OCI-LY1 (cell line): Measurements from ENCODE around the gene C8A.
A peak's percentile ranks its signal among the peaks of the same experiment; 100 is the strongest.

Experiments
- H2AFZ ChIP-seq: fragments of 200-600 bp; sonication (generic), shearing (Covaris generic); 2 replicates; pipeline ENCODE4 v1.6.0; 2014; ENCODE audit warnings: antibody characterized with exemption, mild to moderate bottlenecking, low read length
- H3F3A ChIP-seq: fragments of 200-600 bp; sonication (generic), shearing (Covaris generic); 2 replicates; pipeline ENCODE4 v1.6.0; 2014; ENCODE audit warnings: mild to moderate bottlenecking, antibody characterized with exemption, low read length, moderate library complexity; ENCODE audit not compliant: insufficient read depth
- H3K27ac ChIP-seq: fragments of 200-600 bp; sonication (generic); 2 replicates; pipeline ENCODE4 v1.5.1; 2014; ENCODE audit warnings: low read length, mixed run types, mild to moderate bottlenecking, low read depth; ENCODE audit not compliant: poor library complexity, severe bottlenecking
- H3K27me3 ChIP-seq: fragments of 200-600 bp; sonication (generic); 2 replicates; pipeline ENCODE4 v1.6.0; 2014; ENCODE audit warnings: antibody characterized with exemption, mild to moderate bottlenecking, low read length, moderate library complexity; ENCODE audit not compliant: insufficient read depth
- H3K36me3 ChIP-seq: fragments of 200-600 bp; sonication (generic); 2 replicates; pipeline ENCODE4 v1.6.1; 2014; ENCODE audit warnings: mild to moderate bottlenecking, antibody characterized with exemption, low read length, moderate library complexity, mixed read lengths; ENCODE audit not compliant: insufficient read depth
- H3K4me1 ChIP-seq: fragments of 200-600 bp; sonication (generic); 2 replicates; pipeline ENCODE4 v1.5.1; 2014; ENCODE audit warnings: mild to moderate bottlenecking, low read length, moderate library complexity; ENCODE audit not compliant: insufficient read depth, severe bottlenecking
- H3K4me2 ChIP-seq: fragments of 200-600 bp; sonication (generic), shearing (Covaris generic); 2 replicates; pipeline ENCODE4 v1.6.1; 2014; ENCODE audit warnings: low read length
- H3K4me3 ChIP-seq: fragments of 200-600 bp; sonication (generic); 2 replicates; pipeline ENCODE4 v1.5.1; 2014; ENCODE audit warnings: low read length, low read depth, mild to moderate bottlenecking, mixed read lengths; ENCODE audit not compliant: poor library complexity, severe bottlenecking
- H3K79me2 ChIP-seq: fragments of 200-600 bp; shearing (Covaris generic); 2 replicates; pipeline ENCODE4 v1.6.1; 2016; ENCODE audit warnings: mixed run types, low read length, mixed read lengths; ENCODE audit not compliant: insufficient read depth
- H3K9ac ChIP-seq: fragments of 200-600 bp; sonication (generic), shearing (Covaris generic); 2 replicates; pipeline ENCODE4 v1.6.1; 2014; ENCODE audit warnings: mild to moderate bottlenecking, low read length, mixed read lengths
- H3K9me2 ChIP-seq: fragments of 200-600 bp; sonication (generic), shearing (Covaris generic); 2 replicates; pipeline ENCODE4 v1.6.1; 2014; ENCODE audit warnings: low read depth, mild to moderate bottlenecking, low read length, mixed read lengths
- H3K9me3 ChIP-seq: fragments of 200-600 bp; shearing (Covaris generic); 2 replicates; pipeline ENCODE4 v1.6.1; 2014; ENCODE audit warnings: low read length, mixed read lengths
- H4K20me1 ChIP-seq: fragments of 200-600 bp; sonication (generic), shearing (Covaris generic); 2 replicates; pipeline ENCODE4 v1.6.0; 2016; ENCODE audit warnings: mild to moderate bottlenecking, low read length; ENCODE audit not compliant: insufficient read depth
- CTCF ChIP-seq: fragments of 200-600 bp; sonication (generic), shearing (Covaris generic); IDR thresholded peaks from 2 replicates; pipeline ENCODE4 v1.5.1; 2017; ENCODE audit warnings: mild to moderate bottlenecking, antibody characterized with exemption, low read length, moderate library complexity, mixed read lengths
- EZH2 ChIP-seq: fragments of 200-600 bp; sonication (generic), shearing (Covaris generic); IDR thresholded peaks from 2 replicates; pipeline ENCODE4 v1.8.0; 2017; ENCODE audit warnings: borderline replicate concordance, mixed run types, mild to moderate bottlenecking, antibody characterized with exemption, low read length, moderate library complexity, mixed read lengths

Gene C8A

GRCh38 chr1:56831871-56832693 lies 22.5 kb upstream of the C8A start:
- no peaks in the 10 kb centered on the region for H3K79me2 ChIP-seq
- no peaks in the 10 kb centered on the region for H3F3A ChIP-seq
- TF ChIP-seq CTCF (peak; percentile 90), EZH2 (no peak)
- H3K9ac ChIP-seq: no peak overlapping the region
- H3K4me2 ChIP-seq: no peak overlapping the region
- no peaks in the 10 kb centered on the region for H4K20me1 ChIP-seq
- no peaks in the 10 kb centered on the region for H3K27me3 ChIP-seq
- no peaks in the 10 kb centered on the region for H3K9me2 ChIP-seq
- H3K9me3 ChIP-seq: no peaks in the 10 kb centered on the region
- H3K4me1 ChIP-seq: no peaks in the 10 kb centered on the region
- H3K36me3 ChIP-seq: no peaks in the 10 kb centered on the region
- no peak overlapping the region for H2AFZ ChIP-seq
- H3K27ac ChIP-seq: no peak overlapping the region
- no peak overlapping the region for H3K4me3 ChIP-seq

- Histone ChIP-seq H3K9me3 (no peaks in the 10 kb centered on the region), H3K36me3 (no peaks in the 10 kb centered on the region), H3F3A (no peaks in the 10 kb centered on the region), H3K9ac (no peak overlapping the region), H2AFZ (no peak overlapping the region), H3K4me1 (no peaks in the 10 kb centered on the region), H3K27ac (no peak overlapping the region), H3K4me3 (no peak overlapping the region), H4K20me1 (no peaks in the 10 kb centered on the region), H3K4me2 (no peak overlapping the region), H3K9me2 (no peaks in the 10 kb centered on the region), H3K79me2 (no peaks in the 10 kb centered on the region), H3K27me3 (no peaks in the 10 kb centered on the region)
- TF ChIP-seq EZH2 (no peak), CTCF (no peak)
These were observed 21.5 kb upstream of the C8A start for GRCh38 chr1:56833088-56833487.

DNA sequence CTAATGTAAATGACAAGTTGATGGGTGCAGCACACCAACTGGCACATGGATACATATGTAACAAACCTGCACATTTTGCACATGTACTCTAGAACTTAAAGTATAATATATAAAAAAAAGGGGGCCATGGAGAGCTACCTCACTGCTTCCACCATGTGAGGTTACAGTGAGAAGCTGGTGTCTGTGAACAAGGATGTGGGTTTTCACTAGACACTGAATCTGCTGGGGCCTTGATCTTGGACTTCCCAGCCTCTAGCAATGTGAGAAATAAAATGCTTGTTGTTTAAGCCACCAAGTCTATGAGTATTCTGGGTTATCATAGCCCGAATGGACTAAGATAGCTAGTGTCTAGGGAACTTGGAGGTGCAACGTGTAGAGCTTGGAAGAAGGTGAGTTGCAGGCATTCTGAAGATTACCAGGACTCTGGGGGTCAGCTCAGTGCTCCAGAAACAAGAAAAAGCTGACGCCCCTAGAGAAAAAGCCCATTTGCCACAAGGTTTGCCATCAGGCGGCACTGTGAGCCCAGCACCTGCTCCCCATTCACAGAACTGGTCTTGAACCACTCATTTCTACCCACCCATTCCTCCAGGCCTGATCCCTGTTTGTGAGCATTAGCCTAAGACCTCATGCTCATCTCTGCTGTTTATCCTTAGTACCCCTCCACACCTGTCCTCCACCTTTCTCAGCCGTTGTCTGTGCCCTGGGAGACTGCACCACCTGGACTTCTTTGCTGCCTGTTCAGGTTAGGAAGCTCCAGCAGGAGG lies 20.3 kb upstream of the C8A start:
- Histone ChIP-seq H3K36me3 (no peaks in the 10 kb centered on the region), H3K27ac (no peak overlapping the region), H3K79me2 (no peaks in the 10 kb centered on the region), H3F3A (no peaks in the 10 kb centered on the region), H3K27me3 (no peaks in the 10 kb centered on the region), H3K4me2 (no peak overlapping the region), H2AFZ (no peak overlapping the region), H3K9ac (no peak overlapping the region), H3K4me1 (no peaks in the 10 kb centered on the region), H3K9me2 (no peaks in the 10 kb centered on the region), H3K4me3 (no peak overlapping the region), H3K9me3 (no peaks in the 10 kb centered on the region), H4K20me1 (no peaks in the 10 kb centered on the region)
- TF ChIP-seq CTCF (no peak), EZH2 (no peak)
